MM.1S (cell line): ENCODE data around the gene FANCC.

Experiments
- EZH2 ChIP-seq: fragments of 300-600 bp; sonication (generic); optimal IDR thresholded peaks from 2 replicates; pipeline ENCODE3; 2017; ENCODE audit warnings: low read depth, mild to moderate bottlenecking, antibody characterized with exemption, low read length, mixed read lengths
- TF ChIP-seq, protein P1 (sequence below): fragments of 300-600 bp; sonication (generic); IDR thresholded peaks from 2 replicates; pipeline ENCODE4 v1.5.1; 2016; ENCODE audit warnings: antibody characterized with exemption, low read length, mixed read lengths

DNA sequence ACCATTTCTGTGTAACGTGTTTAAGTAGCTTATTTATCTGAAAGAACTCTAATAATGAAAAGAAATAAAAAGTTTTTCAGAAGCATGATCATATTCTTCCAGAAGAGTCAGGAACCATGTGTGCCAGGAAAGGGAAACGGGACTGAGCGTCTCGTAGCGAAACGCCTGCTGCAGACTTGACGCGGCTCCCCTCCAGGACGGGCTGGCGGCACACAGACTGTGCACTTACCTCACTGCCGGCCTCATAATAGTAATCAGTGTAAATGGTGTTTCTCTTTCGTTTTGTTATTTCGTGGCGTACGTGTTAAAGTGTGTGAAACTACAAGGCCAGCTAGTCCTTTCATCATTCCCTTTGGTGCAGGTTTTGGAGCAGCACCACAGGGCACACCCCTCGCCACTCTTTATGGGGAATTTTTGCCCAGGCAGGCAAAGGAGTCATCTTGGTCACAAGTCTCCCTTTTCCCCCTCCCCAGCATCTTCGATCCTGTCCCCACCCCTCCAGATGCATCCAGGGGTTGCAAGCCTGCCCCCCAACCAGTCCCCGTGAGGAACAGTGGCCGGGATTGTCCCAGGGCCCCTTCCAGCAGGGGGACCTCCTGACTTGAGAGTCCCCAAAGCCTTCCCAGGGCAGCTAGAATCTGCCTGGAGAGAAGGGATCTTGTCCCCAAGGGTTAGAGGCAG lies 233.1 kb downstream of the FANCC start:
- TF ChIP-seq, protein P1, sequence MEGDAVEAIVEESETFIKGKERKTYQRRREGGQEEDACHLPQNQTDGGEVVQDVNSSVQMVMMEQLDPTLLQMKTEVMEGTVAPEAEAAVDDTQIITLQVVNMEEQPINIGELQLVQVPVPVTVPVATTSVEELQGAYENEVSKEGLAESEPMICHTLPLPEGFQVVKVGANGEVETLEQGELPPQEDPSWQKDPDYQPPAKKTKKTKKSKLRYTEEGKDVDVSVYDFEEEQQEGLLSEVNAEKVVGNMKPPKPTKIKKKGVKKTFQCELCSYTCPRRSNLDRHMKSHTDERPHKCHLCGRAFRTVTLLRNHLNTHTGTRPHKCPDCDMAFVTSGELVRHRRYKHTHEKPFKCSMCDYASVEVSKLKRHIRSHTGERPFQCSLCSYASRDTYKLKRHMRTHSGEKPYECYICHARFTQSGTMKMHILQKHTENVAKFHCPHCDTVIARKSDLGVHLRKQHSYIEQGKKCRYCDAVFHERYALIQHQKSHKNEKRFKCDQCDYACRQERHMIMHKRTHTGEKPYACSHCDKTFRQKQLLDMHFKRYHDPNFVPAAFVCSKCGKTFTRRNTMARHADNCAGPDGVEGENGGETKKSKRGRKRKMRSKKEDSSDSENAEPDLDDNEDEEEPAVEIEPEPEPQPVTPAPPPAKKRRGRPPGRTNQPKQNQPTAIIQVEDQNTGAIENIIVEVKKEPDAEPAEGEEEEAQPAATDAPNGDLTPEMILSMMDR: no peak
- TF ChIP-seq EZH2: no peak
